ENCODE results near the gene SPAG17. TPM values are rescaled to one million over a fixed set of nuclear protein-coding genes. Genes with fewer than 3 reads are reported as not detected.

SPAG17 gene
- polyA plus RNA-seq, 1 donor from 2014 or later, result 0.25 TPM

GRCh38 chr1:118204105-118204504, 19.1 kb upstream of the SPAG17 start:
- Histone ChIP-seq H2AFZ (ENCODE audit: low read depth, low read length) (no peak overlapping the region), H3F3A (ENCODE audit: insufficient read depth, low read length, poor library complexity, severe bottlenecking) (no peaks in the 10 kb centered on the region), H4K20me1 (ENCODE audit: insufficient read depth) (no peaks in the 10 kb centered on the region), H3K36me3 (ENCODE audit: insufficient read depth, low read length) (no peaks in the 10 kb centered on the region), H3K9me3 (ENCODE audit: low read length) (no peaks in the 10 kb centered on the region), H3K9me2 (ENCODE audit: insufficient read depth, low read length) (no peaks in the 10 kb centered on the region), H3K4me3 (ENCODE audit: low read length) (no peak overlapping the region), H3K27ac (ENCODE audit: low read length) (no peak overlapping the region), H3K4me2 (ENCODE audit: low read length) (no peak overlapping the region), H3K79me2 (replicated peaks; ENCODE audit: insufficient read depth, low read length) (no peaks in the 10 kb centered on the region), H3K9ac (ENCODE audit: low read length) (no peak overlapping the region), H3K27me3 (ENCODE audit: insufficient read depth, low read depth, low read length) (no peaks in the 10 kb centered on the region)
- TF ChIP-seq CTCF (IDR thresholded peaks at IDR 0.05; ENCODE audit: poor library complexity, severe bottlenecking) (no peak), POLR2AphosphoS5 (IDR thresholded peaks at IDR 0.05) (no peak), EP300 (conservative IDR thresholded peaks at IDR 0.05; ENCODE audit: poor library complexity, severe bottlenecking) (no peak), RAD21 (conservative IDR thresholded peaks at IDR 0.05) (no peak), MXI1 (conservative IDR thresholded peaks at IDR 0.05; ENCODE audit: poor library complexity, severe bottlenecking) (no peak), EZH2 (IDR thresholded peaks at IDR 0.05; ENCODE audit: borderline replicate concordance, insufficient read depth, low read length, poor library complexity, severe bottlenecking) (no peak), SMC3 (conservative IDR thresholded peaks at IDR 0.05; ENCODE audit: poor library complexity) (no peak)

GRCh38 chr1:118202076-118202608, 17.1 kb upstream of the SPAG17 start:
- H4K20me1 ChIP-seq (ENCODE audit: insufficient read depth), result no peaks in the 10 kb centered on the region
- H3K9ac ChIP-seq (ENCODE audit: low read length), result no peak overlapping the region
- no peaks in the 10 kb centered on the region for H3K9me2 ChIP-seq (ENCODE audit: insufficient read depth, low read length)
- no peaks in the 10 kb centered on the region for H3F3A ChIP-seq (ENCODE audit: insufficient read depth, low read length, poor library complexity, severe bottlenecking)
- no peak overlapping the region for H3K27ac ChIP-seq (ENCODE audit: low read length)
- no peaks in the 10 kb centered on the region for H3K36me3 ChIP-seq (ENCODE audit: insufficient read depth, low read length)
- H3K27me3 ChIP-seq (ENCODE audit: insufficient read depth, low read depth, low read length), result no peaks in the 10 kb centered on the region
- TF ChIP-seq REST (IDR thresholded peaks at IDR 0.05; ENCODE audit: borderline replicate concordance), result no peak
- TF ChIP-seq EZH2 (IDR thresholded peaks at IDR 0.05; ENCODE audit: borderline replicate concordance, insufficient read depth, low read length, poor library complexity, severe bottlenecking), result no peak
- no peak for TF ChIP-seq RAD21 (conservative IDR thresholded peaks at IDR 0.05)
- TF ChIP-seq MXI1 (conservative IDR thresholded peaks at IDR 0.05; ENCODE audit: poor library complexity, severe bottlenecking), result no peak
- TF ChIP-seq CTCF (IDR thresholded peaks at IDR 0.05; ENCODE audit: poor library complexity, severe bottlenecking), result no peak
- no peak for TF ChIP-seq EP300 (conservative IDR thresholded peaks at IDR 0.05; ENCODE audit: poor library complexity, severe bottlenecking)
- TF ChIP-seq POLR2AphosphoS5 (IDR thresholded peaks at IDR 0.05), result no peak
- no peak for TF ChIP-seq TAF1 (IDR thresholded peaks at IDR 0.05; ENCODE audit: low read depth)
- TF ChIP-seq SMC3 (conservative IDR thresholded peaks at IDR 0.05; ENCODE audit: poor library complexity), result no peak
- H3K4me2 ChIP-seq (ENCODE audit: low read length), result no peak overlapping the region
- H3K9me3 ChIP-seq (ENCODE audit: low read length), result no peaks in the 10 kb centered on the region
- no peak overlapping the region for H3K4me3 ChIP-seq (ENCODE audit: low read length)
- no peaks in the 10 kb centered on the region for H3K79me2 ChIP-seq (replicated peaks; ENCODE audit: insufficient read depth, low read length)
- no peak overlapping the region for H2AFZ ChIP-seq (ENCODE audit: low read depth, low read length)

Data from neural cell (in vitro differentiated cells).